Activated CD4-positive, alpha-beta memory T cell treated with anti-CD3 and anti-CD28 coated beads, Interleukin-2, amount 10 ng/mL, durations not matched to agents 7 days and 5 days (primary cell): ENCODE measurements around the gene TBCD. TPM values are rescaled to one million over a fixed set of nuclear protein-coding genes. Genes with fewer than 3 reads are reported as not detected.

Experiments
- CTCF ChIA-PET: fragments of 350-600 bp; sonication (Branson Sonifier 250); formaldehyde crosslinking; loops from one replicate; lab custom pipeline; 2021; ENCODE audit warnings: antibody characterized with exemption, inconsistent platforms; lab: Charles Lee
- POLR2A ChIA-PET: fragments of 350-600 bp; sonication (Branson Sonifier 250); formaldehyde crosslinking; loops from one replicate; lab custom pipeline; 2021; ENCODE audit warnings: antibody characterized with exemption; lab: Charles Lee
- DNase-seq: peaks from one replicate; pipeline ENCODE4 v3.0.0-alpha.2; 2020
- H3K27ac Mint-ChIP-seq: one replicate; pipeline ENCODE4 v1.8.0; 2021; ENCODE audit warnings: mild to moderate bottlenecking, mixed read lengths
- H3K27me3 Mint-ChIP-seq: one replicate; pipeline ENCODE4 v1.8.0; 2021; ENCODE audit warnings: mixed read lengths
- H3K36me3 Mint-ChIP-seq: one replicate; pipeline ENCODE4 v1.8.0; 2021; ENCODE audit warnings: low read depth, mixed read lengths
- H3K4me1 Mint-ChIP-seq: one replicate; pipeline ENCODE4 v1.8.0; 2021; ENCODE audit warnings: mixed read lengths
- H3K4me3 Mint-ChIP-seq: one replicate; pipeline ENCODE4 v1.8.0; 2021; ENCODE audit warnings: mild to moderate bottlenecking, mixed read lengths
- H3K9me3 Mint-ChIP-seq: one replicate; pipeline ENCODE4 v1.8.0; 2021; ENCODE audit warnings: mixed read lengths
- total RNA-seq, 2 experiments: library from RNA; stranded (reverse); gene quantifications; one replicate each; pipeline ENCODE4 v1.2.3, GENCODE V29; 2021

The TBCD gene
- total RNA-seq, 2 experiments from 2014 or later = 133 to 135 TPM

GRCh38 chr17:82830249-82830661 is 78.4 kb downstream of the TBCD start:
- POLR2A ChIA-PET = interaction anchor here (1.3 to 1.5 kb wide), 3 partner anchors 9 to 34 kb away, joined by 3 to 7 read pairs (median 4); partner anchors contain the start of gene ZNF750

GRCh38 chr17:82831041-82831817 is 79.4 kb downstream of the TBCD start:
- Mint-ChIP-seq H3K9me3 (peaks cover 10% of the 10 kb centered on the region), H3K36me3 (peaks cover 26% of the 10 kb centered on the region), H3K27me3 (no peaks in the 10 kb centered on the region), H3K4me1 (no peaks in the 10 kb centered on the region), H3K4me3 (no peak overlapping the region), H3K27ac (no peak overlapping the region)
- ChIA-PET POLR2A (interaction anchor here (1.3 to 1.5 kb wide), 2 partner anchors 8 to 33 kb away, joined by 3 to 4 read pairs; partner anchors contain the start of gene ZNF750), CTCF (no interaction called here)
- no peak for DNase-seq

More at GRCh38 chr17:82830249-82830661, 78.4 kb downstream of the TBCD start:
- H3K27ac Mint-ChIP-seq = no peak overlapping the region
- peaks cover 26% of the 10 kb centered on the region for H3K36me3 Mint-ChIP-seq
- peaks cover 10% of the 10 kb centered on the region for H3K9me3 Mint-ChIP-seq
- H3K4me3 Mint-ChIP-seq = no peak overlapping the region
- CTCF ChIA-PET = no interaction called here
- no peaks in the 10 kb centered on the region for H3K27me3 Mint-ChIP-seq
- no peaks in the 10 kb centered on the region for H3K4me1 Mint-ChIP-seq
- no peak for DNase-seq

- ChIA-PET CTCF (no interaction called here), POLR2A (interaction anchor here (1.5 kb wide), 1 partner anchor 32 kb away, joined by 4 read pairs; no protein-coding TSS in a partner anchor)
- Mint-ChIP-seq H3K4me1 (no peaks in the 10 kb centered on the region), H3K27me3 (no peaks in the 10 kb centered on the region), H3K9me3 (peaks cover 10% of the 10 kb centered on the region), H3K4me3 (no peak overlapping the region), H3K36me3 (peaks cover 26% of the 10 kb centered on the region), H3K27ac (no peak overlapping the region)
- no peak for DNase-seq
Measured at GRCh38 chr17:82831818-82832200, 79.9 kb downstream of the TBCD start.

GRCh38 chr17:82832411-82832810 is 80.5 kb downstream of the TBCD start:
- no peaks in the 10 kb centered on the region for H3K4me1 Mint-ChIP-seq
- ChIA-PET POLR2A (no interaction called here), CTCF (no interaction called here)
- DNase-seq = no peak
- peaks cover 22% of the 10 kb centered on the region for H3K36me3 Mint-ChIP-seq
- H3K4me3 Mint-ChIP-seq = no peak overlapping the region
- peaks cover 10% of the 10 kb centered on the region for H3K9me3 Mint-ChIP-seq
- no peaks in the 10 kb centered on the region for H3K27me3 Mint-ChIP-seq
- H3K27ac Mint-ChIP-seq = no peak overlapping the region

- Mint-ChIP-seq H3K27me3 (no peaks in the 10 kb centered on the region), H3K27ac (no peak overlapping the region), H3K36me3 (peaks cover 17% of the 10 kb centered on the region), H3K4me1 (no peaks in the 10 kb centered on the region), H3K4me3 (no peak overlapping the region), H3K9me3 (peaks cover 6% of the 10 kb centered on the region)
- ChIA-PET CTCF (no interaction called here), POLR2A (no interaction called here)
- DNase-seq = no peak
Measured at GRCh38 chr17:82832881-82833475, 81.1 kb downstream of the TBCD start.

GRCh38 chr17:82835122-82835521 is 83.3 kb downstream of the TBCD start:
- DNase-seq = no peak
- peaks cover 3% of the 10 kb centered on the region for H3K36me3 Mint-ChIP-seq
- no peak overlapping the region for H3K27ac Mint-ChIP-seq
- no peak overlapping the region for H3K4me3 Mint-ChIP-seq
- no peaks in the 10 kb centered on the region for H3K4me1 Mint-ChIP-seq
- H3K9me3 Mint-ChIP-seq = no peaks in the 10 kb centered on the region
- ChIA-PET CTCF (interaction anchor here (0.8 kb wide), 1 partner anchor 48 kb away, joined by 3 read pairs; no protein-coding TSS in a partner anchor), POLR2A (no interaction called here)
- H3K27me3 Mint-ChIP-seq = no peaks in the 10 kb centered on the region

GRCh38 chr17:82835766-82836512 is 84.1 kb downstream of the TBCD start:
- H3K9me3 Mint-ChIP-seq = no peaks in the 10 kb centered on the region
- H3K4me1 Mint-ChIP-seq = no peaks in the 10 kb centered on the region
- H3K27me3 Mint-ChIP-seq = no peaks in the 10 kb centered on the region
- no peak for DNase-seq
- H3K4me3 Mint-ChIP-seq = no peak overlapping the region
- peaks cover 3% of the 10 kb centered on the region for H3K36me3 Mint-ChIP-seq
- ChIA-PET CTCF (interaction anchor here (0.8 to 1.0 kb wide), 2 partner anchors 11 to 28 kb away, joined by 3 to 4 read pairs; no protein-coding TSS in a partner anchor), POLR2A (no interaction called here)
- H3K27ac Mint-ChIP-seq = no peak overlapping the region

- DNase-seq = no peak
- Mint-ChIP-seq H3K4me1 (no peaks in the 10 kb centered on the region), H3K27me3 (no peaks in the 10 kb centered on the region), H3K4me3 (no peak overlapping the region), H3K9me3 (no peaks in the 10 kb centered on the region), H3K36me3 (no peaks in the 10 kb centered on the region), H3K27ac (no peak overlapping the region)
- POLR2A ChIA-PET = interaction anchor here (1.3 kb wide), 1 partner anchor 55 kb away, joined by 3 read pairs; no protein-coding TSS in a partner anchor
- CTCF ChIA-PET = interaction anchor here (0.8 to 1.0 kb wide), 2 partner anchors 12 to 27 kb away, joined by 3 to 4 read pairs; no protein-coding TSS in a partner anchor
Measured at GRCh38 chr17:82836823-82837357, 85.0 kb downstream of the TBCD start.

GRCh38 chr17:82837586-82838320 is 85.9 kb downstream of the TBCD start:
- CTCF ChIA-PET = interaction anchor here (1.1 kb wide), 1 partner anchor 80 kb away, joined by 3 read pairs; no protein-coding TSS in a partner anchor
- H3K36me3 Mint-ChIP-seq = no peaks in the 10 kb centered on the region
- no peak for DNase-seq
- H3K9me3 Mint-ChIP-seq = no peaks in the 10 kb centered on the region
- POLR2A ChIA-PET = interaction anchor here (1.3 kb wide), 1 partner anchor 56 kb away, joined by 3 read pairs; no protein-coding TSS in a partner anchor
- H3K27ac Mint-ChIP-seq = no peak overlapping the region
- no peaks in the 10 kb centered on the region for H3K4me1 Mint-ChIP-seq
- no peak overlapping the region for H3K4me3 Mint-ChIP-seq
- no peaks in the 10 kb centered on the region for H3K27me3 Mint-ChIP-seq

GRCh38 chr17:82838386-82839063 is 86.7 kb downstream of the TBCD start:
- ChIA-PET POLR2A (interaction anchor here (1.3 kb wide), 1 partner anchor 57 kb away, joined by 3 read pairs; no protein-coding TSS in a partner anchor), CTCF (interaction anchor here (1.1 kb wide), 1 partner anchor 79 kb away, joined by 3 read pairs; no protein-coding TSS in a partner anchor)
- no peaks in the 10 kb centered on the region for H3K36me3 Mint-ChIP-seq
- H3K4me1 Mint-ChIP-seq = no peaks in the 10 kb centered on the region
- H3K27me3 Mint-ChIP-seq = no peaks in the 10 kb centered on the region
- no peak overlapping the region for H3K27ac Mint-ChIP-seq
- no peaks in the 10 kb centered on the region for H3K9me3 Mint-ChIP-seq
- H3K4me3 Mint-ChIP-seq = no peak overlapping the region
- no peak for DNase-seq

GRCh38 chr17:82839617-82840292 is 87.9 kb downstream of the TBCD start, which contains the start of gene ZNF750:
TSS of gene ZNF750 (minus strand) at chr17:82840022. CDS start at chr17:82832454, 7,568 bp downstream.
- no peak within 1 kb of the TSS for H3K4me3 Mint-ChIP-seq
- no peak within 1 kb of the TSS for H3K27ac Mint-ChIP-seq
- peaks cover 5% of the 10 kb centered on the region for H3K4me1 Mint-ChIP-seq
- no peaks in the 10 kb centered on the region for H3K27me3 Mint-ChIP-seq
- CTCF ChIA-PET = no interaction called here
- no peaks in the 10 kb centered on the region for H3K9me3 Mint-ChIP-seq
- POLR2A ChIA-PET = interaction anchor here (1.0 kb wide), 1 partner anchor 10 kb away, joined by 3 read pairs; no protein-coding TSS in a partner anchor
- no peak for DNase-seq
- H3K36me3 Mint-ChIP-seq = no peaks in the 10 kb centered on the region
